ENCODE measurements around the gene TMEM135.

- TF ChIP-seq CTCF (IDR thresholded peaks at IDR 0.05) = no peak
- no peak for TF ChIP-seq POLR2A (IDR thresholded peaks at IDR 0.05)
These were observed 45.3 kb downstream of the TMEM135 start for GRCh38 chr11:87083029-87083428.
